ENCODE results near the gene CYGB.

- no peak for TF ChIP-seq POLR2A (IDR thresholded peaks at IDR 0.05)
- TF ChIP-seq CTCF (IDR thresholded peaks at IDR 0.05): no peak
- TF ChIP-seq POLR2AphosphoS5 (IDR thresholded peaks at IDR 0.05): no peak
These were observed 43.9 kb downstream of the CYGB start for GRCh38 chr17:76493505-76494167.
